Measurements from ENCODE around the gene PPHLN1.

PPHLN1 gene

GRCh38 chr12:42325653-42326474, at the start of gene PPHLN1, which contains the start of gene ZCRB1:
PPHLN1 (plus strand) TSS chr12:42326167; CDS start chr12:42335903, 9,736 bp downstream.
ZCRB1 (minus strand) TSS chr12:42326094; CDS start chr12:42324102, 1,992 bp downstream.
- peak; percentile 21 to 22 for DNase-seq (ENCODE audit: low read depth in 2 of 2)

- peak; percentile 7 to 10 for DNase-seq (ENCODE audit: low read depth in 2 of 2)
Measured at GRCh38 chr12:42277396-42278127, 48.4 kb upstream of the PPHLN1 start.

GRCh38 chr12:42278128-42278510, 47.8 kb upstream of the PPHLN1 start:
- no peak for DNase-seq (ENCODE audit: low read depth in 2 of 2)

GRCh38 chr12:42281278-42281677, 44.7 kb upstream of the PPHLN1 start:
- DNase-seq (ENCODE audit: low read depth in 2 of 2): no peak

- DNase-seq (ENCODE audit: low read depth in 2 of 2): no peak
Measured at GRCh38 chr12:42281844-42282243, 44.1 kb upstream of the PPHLN1 start.

GRCh38 chr12:42282294-42282693, 43.7 kb upstream of the PPHLN1 start:
- DNase-seq (ENCODE audit: low read depth in 2 of 2): no peak

GRCh38 chr12:42283739-42284138, 42.2 kb upstream of the PPHLN1 start:
- no peak for DNase-seq (ENCODE audit: low read depth in 2 of 2)

- DNase-seq (ENCODE audit: low read depth in 2 of 2): no peak
Measured at GRCh38 chr12:42284157-42284556, 41.8 kb upstream of the PPHLN1 start.

GRCh38 chr12:42284876-42285275, 41.1 kb upstream of the PPHLN1 start:
- DNase-seq (ENCODE audit: low read depth in 2 of 2): no peak

GRCh38 chr12:42285431-42285830, 40.5 kb upstream of the PPHLN1 start:
- DNase-seq (ENCODE audit: low read depth in 2 of 2): no peak

- DNase-seq (ENCODE audit: low read depth in 2 of 2): no peak
Measured at GRCh38 chr12:42286741-42287140, 39.2 kb upstream of the PPHLN1 start.

GRCh38 chr12:42288544-42288943, 37.4 kb upstream of the PPHLN1 start:
- DNase-seq (ENCODE audit: low read depth in 2 of 2): no peak

GRCh38 chr12:42291680-42292079, 34.3 kb upstream of the PPHLN1 start:
- DNase-seq (ENCODE audit: low read depth in 2 of 2): no peak

- no peak for DNase-seq (ENCODE audit: low read depth in 2 of 2)
Measured at GRCh38 chr12:42296503-42297109, 29.4 kb upstream of the PPHLN1 start.

- no peak for DNase-seq (ENCODE audit: low read depth in 2 of 2)
Measured at GRCh38 chr12:42298887-42299286, 27.1 kb upstream of the PPHLN1 start.

- DNase-seq (ENCODE audit: low read depth in 2 of 2): peak; percentile 28 to 44
Measured at GRCh38 chr12:42299392-42300308, 26.3 kb upstream of the PPHLN1 start.

GRCh38 chr12:42306297-42306696, 19.7 kb upstream of the PPHLN1 start:
- no peak for DNase-seq (ENCODE audit: low read depth in 2 of 2)

- DNase-seq (ENCODE audit: low read depth in 2 of 2): no peak
Measured at GRCh38 chr12:42308390-42308789, 17.6 kb upstream of the PPHLN1 start.

GRCh38 chr12:42309996-42310395, 16.0 kb upstream of the PPHLN1 start:
- DNase-seq (ENCODE audit: low read depth in 2 of 2): no peak

GRCh38 chr12:42315108-42315507, 10.9 kb upstream of the PPHLN1 start:
- DNase-seq (ENCODE audit: low read depth in 2 of 2): no peak

GRCh38 chr12:42320796-42321195, 5.2 kb upstream of the PPHLN1 start:
- no peak for DNase-seq (ENCODE audit: low read depth in 2 of 2)

Measured in fibroblast of skin of left biceps (primary cell).